Measurements from ENCODE around the gene RAB3GAP2.

DNA sequence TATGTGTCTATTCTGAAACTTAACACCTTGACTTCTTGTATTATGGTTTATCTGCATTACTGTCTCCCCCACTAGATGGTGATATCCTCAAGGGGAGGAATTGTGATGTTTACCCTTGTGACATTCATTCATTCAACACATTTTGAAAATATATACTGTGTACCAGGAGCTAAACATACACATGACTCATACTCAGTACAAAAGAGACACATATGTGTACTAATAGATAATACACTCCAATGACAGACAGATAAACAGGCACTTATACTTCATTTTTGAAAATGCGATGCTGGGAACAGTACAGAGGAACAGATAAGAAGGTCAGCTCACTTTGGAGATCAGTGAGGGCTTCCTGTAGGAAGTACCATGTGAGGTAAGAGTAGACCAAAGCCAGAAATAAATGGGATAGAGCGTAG lies 8.9 kb upstream of the RAB3GAP2 start:
- TF ChIP-seq POLR2A (IDR thresholded peaks at IDR 0.05; ENCODE audit: low read depth, low read length): no peak
- no peak for TF ChIP-seq POLR2AphosphoS5 (IDR thresholded peaks at IDR 0.05; ENCODE audit: low read depth, low read length)
- TF ChIP-seq TAF1 (IDR thresholded peaks at IDR 0.05; ENCODE audit: low read depth, low read length): no peak
